Chondrocyte (in vitro differentiated cells): ENCODE measurements around the gene LMO7. TPM values are rescaled to one million over a fixed set of nuclear protein-coding genes. Genes with fewer than 3 reads are reported as not detected.
A peak's percentile ranks its signal among the peaks of the same experiment; 100 is the strongest.
"Not testable (repeated sequence)": the region's sequence is repeated elsewhere in the genome, so short reads cannot be mapped to it uniquely, and the experiment has no call there.

Experiments
- DNase-seq: peaks from one replicate; pipeline ENCODE4 v3.0.0; 2021; ENCODE audit warnings: mixed read lengths, low spot score
- H3K27ac Mint-ChIP-seq: one replicate; pipeline ENCODE4 v1.8.0; 2021; ENCODE audit warnings: mild to moderate bottlenecking, moderate library complexity, mixed read lengths; ENCODE audit not compliant: unreplicated experiment
- H3K27me3 Mint-ChIP-seq: 2 replicates; pipeline ENCODE4 v1.8.0; 2021; ENCODE audit warnings: low read depth, mixed read lengths
- H3K36me3 Mint-ChIP-seq: 2 replicates; pipeline ENCODE4 v1.8.0; 2021; ENCODE audit warnings: low read depth, mixed read lengths
- H3K4me1 Mint-ChIP-seq: 2 replicates; pipeline ENCODE4 v1.8.0; 2021; ENCODE audit warnings: low read depth, mild to moderate bottlenecking, mixed read lengths
- H3K4me3 Mint-ChIP-seq: one replicate; pipeline ENCODE4 v1.8.0; 2021; ENCODE audit warnings: mild to moderate bottlenecking, moderate library complexity, mixed read lengths; ENCODE audit not compliant: unreplicated experiment
- H3K9me3 Mint-ChIP-seq: 2 replicates; pipeline ENCODE4 v1.8.0; 2021; ENCODE audit warnings: low read depth, mixed read lengths
- total RNA-seq: library from RNA; stranded (reverse); gene quantifications from 3 replicates; pipeline ENCODE4 v1.2.1, GENCODE V29; 2021
- TF ChIP-seq, protein P1 (sequence below): fragments of 200-600 bp; sonication (generic); IDR thresholded peaks from 2 replicates; pipeline ENCODE4 v1.5.0; 2021; ENCODE audit warnings: antibody characterized with exemption, mild to moderate bottlenecking, moderate library complexity

The LMO7 gene
- total RNA-seq, 1 donor from 2014 or later, result 199 TPM

DNA sequence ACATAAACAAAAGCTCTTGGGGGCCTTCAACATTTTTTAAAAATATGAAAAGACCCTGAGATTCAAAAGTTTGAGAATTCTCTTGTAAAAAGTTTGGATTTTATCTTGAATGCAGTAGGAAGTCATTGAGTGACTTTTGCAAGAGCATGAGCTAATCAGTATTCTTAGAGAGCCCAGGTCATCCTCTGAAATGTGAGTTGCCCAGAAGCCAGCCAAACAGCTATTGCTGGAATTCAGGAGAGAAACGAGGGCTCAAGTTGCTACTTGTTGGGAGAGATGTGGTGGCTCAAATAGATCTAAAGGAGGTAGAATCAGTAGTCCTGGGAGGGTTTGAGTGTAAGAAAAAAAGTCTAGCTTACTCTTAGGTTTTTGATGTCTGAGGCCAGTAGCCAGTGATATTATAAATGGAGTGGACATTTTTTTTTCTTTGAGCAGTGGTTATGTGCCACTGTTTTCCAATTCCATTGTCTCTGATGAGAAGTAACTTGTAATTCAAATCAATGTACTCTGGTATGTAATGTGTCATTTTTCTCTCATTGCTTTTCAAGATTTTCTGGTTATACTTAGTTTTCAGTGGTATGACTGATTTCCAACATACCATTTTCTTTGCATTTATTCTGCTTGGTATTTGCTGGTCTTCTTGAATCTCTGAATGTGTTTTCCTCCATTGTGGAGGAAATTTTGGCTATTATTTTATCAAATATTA lies 30.7 kb downstream of the LMO7 start:
- no peaks in the 10 kb centered on the region for H3K27me3 Mint-ChIP-seq
- H3K4me3 Mint-ChIP-seq, result no peak overlapping the region
- H3K9me3 Mint-ChIP-seq, result peaks cover 3% of the 10 kb centered on the region
- TF ChIP-seq, protein P1, sequence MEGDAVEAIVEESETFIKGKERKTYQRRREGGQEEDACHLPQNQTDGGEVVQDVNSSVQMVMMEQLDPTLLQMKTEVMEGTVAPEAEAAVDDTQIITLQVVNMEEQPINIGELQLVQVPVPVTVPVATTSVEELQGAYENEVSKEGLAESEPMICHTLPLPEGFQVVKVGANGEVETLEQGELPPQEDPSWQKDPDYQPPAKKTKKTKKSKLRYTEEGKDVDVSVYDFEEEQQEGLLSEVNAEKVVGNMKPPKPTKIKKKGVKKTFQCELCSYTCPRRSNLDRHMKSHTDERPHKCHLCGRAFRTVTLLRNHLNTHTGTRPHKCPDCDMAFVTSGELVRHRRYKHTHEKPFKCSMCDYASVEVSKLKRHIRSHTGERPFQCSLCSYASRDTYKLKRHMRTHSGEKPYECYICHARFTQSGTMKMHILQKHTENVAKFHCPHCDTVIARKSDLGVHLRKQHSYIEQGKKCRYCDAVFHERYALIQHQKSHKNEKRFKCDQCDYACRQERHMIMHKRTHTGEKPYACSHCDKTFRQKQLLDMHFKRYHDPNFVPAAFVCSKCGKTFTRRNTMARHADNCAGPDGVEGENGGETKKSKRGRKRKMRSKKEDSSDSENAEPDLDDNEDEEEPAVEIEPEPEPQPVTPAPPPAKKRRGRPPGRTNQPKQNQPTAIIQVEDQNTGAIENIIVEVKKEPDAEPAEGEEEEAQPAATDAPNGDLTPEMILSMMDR, result no peak
- no peak for DNase-seq
- H3K4me1 Mint-ChIP-seq, result peaks cover 50% of the 10 kb centered on the region
- H3K27ac Mint-ChIP-seq, result peak overlapping the region; percentile 72
- peaks cover 2% of the 10 kb centered on the region for H3K36me3 Mint-ChIP-seq

GRCh38 chr13:75669706-75670105 lies 33.6 kb downstream of the LMO7 start:
- Mint-ChIP-seq H3K9me3 (peaks cover 3% of the 10 kb centered on the region), H3K4me1 (peaks cover 63% of the 10 kb centered on the region), H3K36me3 (peaks cover 4% of the 10 kb centered on the region), H3K27me3 (no peaks in the 10 kb centered on the region), H3K27ac (peak overlapping the region; percentile 58), H3K4me3 (no peak overlapping the region)
- DNase-seq, result no peak
- TF ChIP-seq, protein P1, result no peak

DNA sequence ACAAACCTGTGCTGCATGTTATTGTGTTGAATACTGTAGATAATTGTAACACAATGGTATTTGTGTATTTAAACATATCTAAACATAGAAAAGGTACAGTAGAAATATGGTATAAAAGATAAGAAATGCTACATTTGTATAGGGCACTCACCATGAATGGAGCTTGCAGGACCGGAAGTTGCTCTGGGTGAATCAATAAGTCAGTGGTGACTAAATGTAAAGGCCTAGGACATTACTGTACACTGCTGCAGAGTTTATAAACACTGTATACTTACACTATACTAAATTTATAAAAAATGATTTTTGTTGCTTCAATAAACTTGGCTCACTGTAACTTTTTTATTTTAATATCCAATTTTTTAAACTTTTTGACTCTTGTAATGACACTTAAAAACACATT lies 34.4 kb downstream of the LMO7 start:
- peaks cover 71% of the 10 kb centered on the region for H3K4me1 Mint-ChIP-seq
- no peak overlapping the region for H3K4me3 Mint-ChIP-seq
- TF ChIP-seq, protein P1, result no peak
- no peak for DNase-seq
- peaks cover 4% of the 10 kb centered on the region for H3K36me3 Mint-ChIP-seq
- peaks cover 3% of the 10 kb centered on the region for H3K9me3 Mint-ChIP-seq
- H3K27me3 Mint-ChIP-seq, result no peaks in the 10 kb centered on the region
- H3K27ac Mint-ChIP-seq, result no peak overlapping the region

GRCh38 chr13:75675421-75675820 lies 39.3 kb downstream of the LMO7 start:
- H3K4me1 Mint-ChIP-seq, result peaks cover 57% of the 10 kb centered on the region
- TF ChIP-seq, protein P1, result no peak
- no peak for DNase-seq
- peak overlapping the region; percentile 69 for H3K27ac Mint-ChIP-seq
- no peak overlapping the region for H3K4me3 Mint-ChIP-seq
- H3K27me3 Mint-ChIP-seq, result no peaks in the 10 kb centered on the region
- H3K9me3 Mint-ChIP-seq, result no peaks in the 10 kb centered on the region
- H3K36me3 Mint-ChIP-seq, result peaks cover 6% of the 10 kb centered on the region

- Mint-ChIP-seq H3K9me3 (peaks cover 6% of the 10 kb centered on the region), H3K27me3 (no peaks in the 10 kb centered on the region), H3K4me3 (no peak overlapping the region), H3K4me1 (peaks cover 44% of the 10 kb centered on the region), H3K27ac (no peak overlapping the region), H3K36me3 (peaks cover 9% of the 10 kb centered on the region)
- DNase-seq, result no peak
- TF ChIP-seq, protein P1, result no peak
Measured at GRCh38 chr13:75679459-75679858, 43.3 kb downstream of the LMO7 start.

GRCh38 chr13:75680251-75680650 lies 44.1 kb downstream of the LMO7 start:
- not testable (repeated sequence) for H3K27me3 Mint-ChIP-seq, DNase-seq, H3K27ac Mint-ChIP-seq, H3K9me3 Mint-ChIP-seq, H3K36me3 Mint-ChIP-seq, H3K4me3 Mint-ChIP-seq
- H3K4me1 Mint-ChIP-seq, result peaks cover 43% of the 10 kb centered on the region
